Body of pancreas (tissue), 4 donors: ENCODE data around the gene PAGR1.

ENCODE experiments used
- CTCF ChIP-seq, 7 experiments: fragments of 450-650 bp in 4 of 7; fragments of 200-600 bp in 3 of 7; sonication (generic) in 3 of 7; IDR thresholded peaks; one replicate each; pipeline ENCODE4 v1.5.1; 2016 to 2019; ENCODE audit warnings: antibody characterized with exemption in 7 of 7
- POLR2A ChIP-seq, 3 donors: fragments of 450-650 bp; IDR thresholded peaks; one replicate each; pipeline ENCODE4 v1.6.1; 2016; ENCODE audit warnings: antibody characterized with exemption in 3 of 3, mild to moderate bottlenecking in 2 of 3

- no peak for TF ChIP-seq CTCF (IDR thresholded peaks at IDR 0.05)
- TF ChIP-seq POLR2A (IDR thresholded peaks at IDR 0.05), result no peak
These were observed 6.8 kb upstream of the PAGR1 start for GRCh38 chr16:29809031-29809747.
